Ascending aorta (tissue), 2 donors: Measurements from ENCODE around the gene GALNT12. TPM values are rescaled to one million over a fixed set of nuclear protein-coding genes. Genes with fewer than 3 reads are reported as not detected.
A peak's percentile ranks its signal among the peaks of the same experiment; 100 is the strongest.

Experiments
- DNase-seq, 2 donors: peaks; one replicate each; pipeline ENCODE4 v3.0.0-alpha.2; 2019; ENCODE audit warnings: low spot score in 2 of 2
- H3K27ac ChIP-seq, 2 donors: fragments of 200-600 bp; sonication (generic); one replicate each; pipeline ENCODE4 v1.5.1; 2016 to 2017; ENCODE audit warnings: mild to moderate bottlenecking in 1 of 2
- H3K27me3 ChIP-seq: fragments of 200-600 bp; sonication (generic); one replicate; pipeline ENCODE4 v1.5.1; 2017
- H3K36me3 ChIP-seq, 2 donors: fragments of 200-600 bp; sonication (generic); one replicate each; pipeline ENCODE4 v1.5.1; 2016
- H3K4me1 ChIP-seq, 2 donors: fragments of 200-600 bp; sonication (generic); one replicate each; pipeline ENCODE4 v1.5.1; 2016 to 2017; ENCODE audit warnings: mild to moderate bottlenecking in 1 of 2
- H3K4me3 ChIP-seq, 2 donors: fragments of 200-600 bp; sonication (generic); one replicate each; pipeline ENCODE4 v1.5.1; 2016 to 2017; ENCODE audit warnings: mild to moderate bottlenecking in 1 of 2
- H3K9me3 ChIP-seq, 2 donors: fragments of 200-600 bp; sonication (generic); one replicate each; pipeline ENCODE4 v1.5.1; 2016
- intact Hi-C: fragments of 100-400 bp; cut with DNase I; formaldehyde crosslinking; loops from one replicate; pipeline ENCODE4 v1.15.1; 2023
- total RNA-seq: library from RNA; depleted of rRNA; stranded (reverse); fragments of >200 nt; gene quantifications from one replicate; pipeline ENCODE4 v1.1.0, GENCODE V29; 2016
- TF ChIP-seq, protein P1 (sequence below), 3 experiments: fragments of 200-600 bp in 2 of 3; fragments of 450-650 bp in 1 of 3; sonication (generic) in 2 of 3; IDR thresholded peaks; one replicate each; pipeline ENCODE4 v1.5.1; 2016 to 2019; ENCODE audit warnings: antibody characterized with exemption in 3 of 3, mild to moderate bottlenecking in 1 of 3, moderate library complexity in 1 of 3

The GALNT12 gene
- total RNA-seq, 1 donor from 2014 or later: 0.53 TPM

- H3K4me1 ChIP-seq: no peaks in the 10 kb centered on the region
- no peak for DNase-seq
- TF ChIP-seq, protein P1, sequence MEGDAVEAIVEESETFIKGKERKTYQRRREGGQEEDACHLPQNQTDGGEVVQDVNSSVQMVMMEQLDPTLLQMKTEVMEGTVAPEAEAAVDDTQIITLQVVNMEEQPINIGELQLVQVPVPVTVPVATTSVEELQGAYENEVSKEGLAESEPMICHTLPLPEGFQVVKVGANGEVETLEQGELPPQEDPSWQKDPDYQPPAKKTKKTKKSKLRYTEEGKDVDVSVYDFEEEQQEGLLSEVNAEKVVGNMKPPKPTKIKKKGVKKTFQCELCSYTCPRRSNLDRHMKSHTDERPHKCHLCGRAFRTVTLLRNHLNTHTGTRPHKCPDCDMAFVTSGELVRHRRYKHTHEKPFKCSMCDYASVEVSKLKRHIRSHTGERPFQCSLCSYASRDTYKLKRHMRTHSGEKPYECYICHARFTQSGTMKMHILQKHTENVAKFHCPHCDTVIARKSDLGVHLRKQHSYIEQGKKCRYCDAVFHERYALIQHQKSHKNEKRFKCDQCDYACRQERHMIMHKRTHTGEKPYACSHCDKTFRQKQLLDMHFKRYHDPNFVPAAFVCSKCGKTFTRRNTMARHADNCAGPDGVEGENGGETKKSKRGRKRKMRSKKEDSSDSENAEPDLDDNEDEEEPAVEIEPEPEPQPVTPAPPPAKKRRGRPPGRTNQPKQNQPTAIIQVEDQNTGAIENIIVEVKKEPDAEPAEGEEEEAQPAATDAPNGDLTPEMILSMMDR (IDR thresholded peaks at IDR 0.05): no peak
- no peak overlapping the region for H3K27ac ChIP-seq
- peaks cover 3 to 49% of the 10 kb centered on the region in 2 donors for H3K36me3 ChIP-seq
- no peaks in the 10 kb centered on the region for H3K9me3 ChIP-seq
- no peaks in the 10 kb centered on the region for H3K27me3 ChIP-seq
- no peak overlapping the region for H3K4me3 ChIP-seq
- intact Hi-C loops: no loop called here
Measured at GRCh38 chr9:98784831-98785806, 22.4 kb upstream of the GALNT12 start.

DNA sequence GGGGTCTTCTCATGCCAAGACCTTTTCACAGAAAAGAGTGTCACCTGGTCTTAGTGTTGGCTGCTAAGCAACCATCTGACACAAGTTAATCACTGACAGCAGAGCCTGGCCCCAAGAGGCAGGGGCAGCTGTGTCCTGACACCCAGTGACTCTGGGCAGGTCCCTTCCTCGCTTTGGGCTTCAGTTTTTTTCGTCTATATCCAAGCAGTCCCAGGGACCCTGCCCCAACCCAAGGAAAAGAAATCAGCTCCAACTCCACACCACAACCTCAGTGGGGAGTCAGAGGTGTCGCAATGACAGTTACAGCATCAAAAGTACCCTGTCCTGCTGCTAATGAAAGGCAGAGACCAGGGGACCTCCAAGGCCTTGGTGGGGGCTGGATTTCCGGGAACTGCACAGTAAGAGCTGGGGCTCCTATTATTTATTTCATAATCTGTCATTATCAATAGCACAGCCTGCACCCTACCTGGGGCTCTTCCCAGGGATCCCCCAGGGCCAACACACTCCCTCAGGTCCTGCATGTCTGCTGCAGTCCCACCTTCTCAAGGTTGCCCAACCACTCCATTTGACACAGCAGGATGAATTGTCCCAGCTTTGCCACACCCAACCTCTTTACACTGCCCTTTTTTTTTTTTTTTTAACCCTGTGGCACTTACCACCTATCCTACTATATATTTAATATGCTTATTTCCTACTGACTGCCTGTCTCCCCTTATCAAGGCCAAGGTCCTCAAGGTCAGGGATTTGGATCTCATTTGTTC is 20.5 kb upstream of the GALNT12 start:
- Histone ChIP-seq H3K27ac (no peak overlapping the region), H3K4me3 (no peak overlapping the region), H3K9me3 (no peaks in the 10 kb centered on the region), H3K36me3 (peaks cover 3 to 34% of the 10 kb centered on the region in 2 donors), H3K27me3 (no peaks in the 10 kb centered on the region), H3K4me1 (peaks cover 0 to 9% of the 10 kb centered on the region in 2 donors)
- TF ChIP-seq, protein P1 (IDR thresholded peaks at IDR 0.05): no peak
- peak in 1 of 2 donors; percentile 43 for DNase-seq
- intact Hi-C loops: no loop called here

- TF ChIP-seq, protein P1 (IDR thresholded peaks at IDR 0.05): no peak
- no peaks in the 10 kb centered on the region for H3K9me3 ChIP-seq
- peaks cover 0 to 9% of the 10 kb centered on the region in 2 donors for H3K4me1 ChIP-seq
- no peak overlapping the region for H3K4me3 ChIP-seq
- H3K36me3 ChIP-seq: peaks cover 3 to 25% of the 10 kb centered on the region in 2 donors
- intact Hi-C loops: no loop called here
- H3K27me3 ChIP-seq: no peaks in the 10 kb centered on the region
- H3K27ac ChIP-seq: no peak overlapping the region
- DNase-seq: peak in 1 of 2 donors; percentile 33
Measured at GRCh38 chr9:98787766-98788335, 19.6 kb upstream of the GALNT12 start.

GRCh38 chr9:98789483-98790133 is 17.9 kb upstream of the GALNT12 start:
- intact Hi-C loops: loop anchor here (2.0 to 10.0 kb wide), 5 partner anchors 735 to 1305 kb away; partner anchors contain the start of genes ANP32B, ERP44, INVS and NANS
- TF ChIP-seq, protein P1 (IDR thresholded peaks at IDR 0.05): no peak
- no peak for DNase-seq

More at GRCh38 chr9:98789483-98790133, 17.9 kb upstream of the GALNT12 start:
- H3K27me3 ChIP-seq: no peaks in the 10 kb centered on the region
- no peaks in the 10 kb centered on the region for H3K9me3 ChIP-seq
- peaks cover 3 to 15% of the 10 kb centered on the region in 2 donors for H3K36me3 ChIP-seq
- H3K27ac ChIP-seq: no peak overlapping the region
- H3K4me3 ChIP-seq: no peak overlapping the region
- H3K4me1 ChIP-seq: peaks cover 0 to 10% of the 10 kb centered on the region in 2 donors
